Natural killer cell (primary cell): ENCODE results near the gene HTR6. TPM values are rescaled to one million over a fixed set of nuclear protein-coding genes. Genes with fewer than 3 reads are reported as not detected.
A peak's percentile ranks its signal among the peaks of the same experiment; 100 is the strongest.

Experiments
- ATAC-seq, 3 donors: fragments of 150-1000 bp in 2 of 3; fragments of 200-7000 bp in 1 of 3; cut with Tn5 transposase; 1 replicate in 1 of 3; 2 replicates in 2 of 3; pipeline ENCODE4 v1.10.0; 2021; ENCODE audit warnings: mild to moderate bottlenecking in 2 of 3, moderate library complexity in 2 of 3
- DNase-seq, 2 donors: peaks; one replicate each; pipeline versions ENCODE4 v3.0.0 to v3.0.0-alpha.2; 2013 to 2021; ENCODE audit warnings: mixed read lengths in 1 of 2
- H3K27ac ChIP-seq: one replicate; pipeline ENCODE4 v1.5.1; 2013; ENCODE audit warnings: mild to moderate bottlenecking, low read length
- H3K27me3 ChIP-seq: one replicate; pipeline ENCODE4 v1.6.1; 2013; ENCODE audit warnings: low read length; ENCODE audit not compliant: control insufficient read depth, insufficient read depth
- H3K36me3 ChIP-seq: one replicate; pipeline ENCODE4 v1.6.1; 2013; ENCODE audit warnings: low read length; ENCODE audit not compliant: control insufficient read depth, insufficient read depth
- H3K4me1 ChIP-seq: one replicate; pipeline ENCODE4 v1.6.1; 2013; ENCODE audit warnings: low read length; ENCODE audit not compliant: control insufficient read depth, insufficient read depth
- H3K4me3 ChIP-seq: one replicate; pipeline ENCODE4 v1.5.1; 2013; ENCODE audit warnings: low read length
- H3K9me3 ChIP-seq: one replicate; pipeline ENCODE4 v1.6.1; 2013; ENCODE audit warnings: low read length; ENCODE audit not compliant: control insufficient read depth, insufficient read depth
- H3K27ac Mint-ChIP-seq, 2 donors: one replicate each; pipeline ENCODE4 v1.8.0; 2022; ENCODE audit warnings: mild to moderate bottlenecking in 2 of 2, mixed read lengths in 2 of 2, moderate library complexity in 1 of 2
- H3K27me3 Mint-ChIP-seq, 2 donors: one replicate each; pipeline ENCODE4 v1.8.0; 2022; ENCODE audit warnings: low read depth in 2 of 2, mixed read lengths in 2 of 2
- H3K36me3 Mint-ChIP-seq: one replicate; pipeline ENCODE4 v1.8.0; 2022; ENCODE audit warnings: mixed read lengths
- H3K4me1 Mint-ChIP-seq, 2 donors: one replicate each; pipeline ENCODE4 v1.8.0; 2022; ENCODE audit warnings: mixed read lengths in 2 of 2
- H3K4me3 Mint-ChIP-seq: one replicate; pipeline ENCODE4 v1.8.0; 2022; ENCODE audit warnings: mild to moderate bottlenecking, moderate library complexity, mixed read lengths
- H3K9me3 Mint-ChIP-seq, 2 donors: one replicate each; pipeline ENCODE4 v1.8.0; 2022; ENCODE audit warnings: mixed read lengths in 2 of 2
- WGBS: methylation state at CpG from one replicate; pipeline ENCODE4 v1.1.7; 2013; ENCODE audit warnings: missing lambda C conversion rate; ENCODE audit not compliant: insufficient coverage; 5-methylcytosine and 5-hydroxymethylcytosine counted together
- intact Hi-C: fragments of 100-400 bp; cut with micrococcal nuclease; formaldehyde crosslinking; loops from one replicate; pipeline ENCODE4 v1.14.2; 2022
- total RNA-seq, 4 donors: library from RNA; stranded (reverse); fragments of 120-200 nt in 1 of 4; gene quantifications; one replicate each; pipeline versions ENCODE4 v1.2.3 to v1.2.4, GENCODE V29; 2013 to 2022
- TF ChIP-seq, protein P1 (sequence below): fragments of 200-600 bp; IDR thresholded peaks from one replicate; pipeline ENCODE4 v1.8.0; 2022; ENCODE audit warnings: antibody characterized with exemption

Gene HTR6
- total RNA-seq, 3 donors from 2014 or later (not counting 1 experiment from before 2014, with no cell fraction given): 0.18 TPM; not detected in 2

DNA sequence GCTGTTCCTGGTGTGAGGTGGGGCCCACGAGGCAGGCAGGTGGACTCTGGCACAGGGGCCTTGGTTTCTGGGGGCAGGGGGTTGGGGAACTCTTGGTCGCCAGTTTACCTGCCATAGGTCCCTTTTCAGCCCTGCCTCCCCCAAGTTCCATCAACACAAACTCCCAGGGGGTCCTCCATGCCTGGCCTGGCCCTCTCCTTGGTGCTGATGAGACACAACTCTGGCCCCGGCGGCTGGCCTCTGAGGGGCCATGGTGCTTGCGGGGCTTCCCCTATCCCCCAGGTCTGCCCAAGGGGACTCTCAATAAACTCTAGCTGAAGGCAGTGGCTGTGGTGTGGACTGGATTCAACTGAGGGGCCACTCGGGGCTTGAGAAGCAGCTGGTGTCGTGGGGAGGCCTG, 16.0 kb downstream of the HTR6 start:
- DNase-seq (no peak), ATAC-seq (no peak)
- Histone ChIP-seq H3K36me3 (no peaks in the 10 kb centered on the region), H3K4me3 (no peak overlapping the region), H3K27ac (no peak overlapping the region), H3K9me3 (no peaks in the 10 kb centered on the region), H3K4me1 (no peaks in the 10 kb centered on the region), H3K27me3 (no peaks in the 10 kb centered on the region)
- Mint-ChIP-seq H3K27ac (no peak overlapping the region), H3K27me3 (peaks cover 2 to 12% of the 10 kb centered on the region in 2 donors), H3K4me1 (no peaks in the 10 kb centered on the region), H3K4me3 (no peak overlapping the region), H3K36me3 (no peaks in the 10 kb centered on the region), H3K9me3 (no peaks in the 10 kb centered on the region)
- TF ChIP-seq, protein P1, sequence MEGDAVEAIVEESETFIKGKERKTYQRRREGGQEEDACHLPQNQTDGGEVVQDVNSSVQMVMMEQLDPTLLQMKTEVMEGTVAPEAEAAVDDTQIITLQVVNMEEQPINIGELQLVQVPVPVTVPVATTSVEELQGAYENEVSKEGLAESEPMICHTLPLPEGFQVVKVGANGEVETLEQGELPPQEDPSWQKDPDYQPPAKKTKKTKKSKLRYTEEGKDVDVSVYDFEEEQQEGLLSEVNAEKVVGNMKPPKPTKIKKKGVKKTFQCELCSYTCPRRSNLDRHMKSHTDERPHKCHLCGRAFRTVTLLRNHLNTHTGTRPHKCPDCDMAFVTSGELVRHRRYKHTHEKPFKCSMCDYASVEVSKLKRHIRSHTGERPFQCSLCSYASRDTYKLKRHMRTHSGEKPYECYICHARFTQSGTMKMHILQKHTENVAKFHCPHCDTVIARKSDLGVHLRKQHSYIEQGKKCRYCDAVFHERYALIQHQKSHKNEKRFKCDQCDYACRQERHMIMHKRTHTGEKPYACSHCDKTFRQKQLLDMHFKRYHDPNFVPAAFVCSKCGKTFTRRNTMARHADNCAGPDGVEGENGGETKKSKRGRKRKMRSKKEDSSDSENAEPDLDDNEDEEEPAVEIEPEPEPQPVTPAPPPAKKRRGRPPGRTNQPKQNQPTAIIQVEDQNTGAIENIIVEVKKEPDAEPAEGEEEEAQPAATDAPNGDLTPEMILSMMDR: no peak
- intact Hi-C loops: no loop called here
- 89% methylated on average over 7 of the region's 7 CpGs for WGBS

DNA sequence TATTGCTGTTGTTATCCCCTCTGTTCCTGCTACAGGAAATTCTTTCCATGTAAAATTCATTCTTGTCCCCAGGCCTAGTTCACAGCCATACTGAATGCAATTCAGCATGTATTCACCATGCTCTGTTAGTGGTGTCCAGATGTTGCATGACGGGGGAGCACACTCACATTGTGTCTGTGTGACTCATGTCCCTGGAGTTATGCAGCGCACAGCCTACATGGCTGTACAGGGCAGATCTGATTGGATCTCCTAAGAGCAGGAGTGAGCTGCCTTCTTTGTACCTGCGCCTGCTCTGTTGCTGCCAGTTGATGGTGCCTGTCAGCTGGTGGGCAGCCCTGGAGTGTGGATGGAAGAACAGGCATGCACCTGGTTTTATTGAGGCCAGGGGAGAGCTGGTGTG, 17.6 kb downstream of the HTR6 start:
- Mint-ChIP-seq H3K36me3 (no peaks in the 10 kb centered on the region), H3K27me3 (no peaks in the 10 kb centered on the region), H3K27ac (no peak overlapping the region), H3K4me1 (peaks cover under 1 to 2% of the 10 kb centered on the region in 2 donors), H3K4me3 (no peak overlapping the region), H3K9me3 (no peaks in the 10 kb centered on the region)
- H3K4me3 ChIP-seq: no peak overlapping the region
- H3K4me1 ChIP-seq: peaks cover 4% of the 10 kb centered on the region
- no peak overlapping the region for H3K27ac ChIP-seq
- DNase-seq (no peak), ATAC-seq (no peak)
- TF ChIP-seq, protein P1: no peak
- peaks cover under 1% of the 10 kb centered on the region for H3K36me3 ChIP-seq
- no peaks in the 10 kb centered on the region for H3K9me3 ChIP-seq
- H3K27me3 ChIP-seq: no peaks in the 10 kb centered on the region
- WGBS: 93% methylated on average over 3 of the region's 3 CpGs
- intact Hi-C loops: no loop called here

DNA sequence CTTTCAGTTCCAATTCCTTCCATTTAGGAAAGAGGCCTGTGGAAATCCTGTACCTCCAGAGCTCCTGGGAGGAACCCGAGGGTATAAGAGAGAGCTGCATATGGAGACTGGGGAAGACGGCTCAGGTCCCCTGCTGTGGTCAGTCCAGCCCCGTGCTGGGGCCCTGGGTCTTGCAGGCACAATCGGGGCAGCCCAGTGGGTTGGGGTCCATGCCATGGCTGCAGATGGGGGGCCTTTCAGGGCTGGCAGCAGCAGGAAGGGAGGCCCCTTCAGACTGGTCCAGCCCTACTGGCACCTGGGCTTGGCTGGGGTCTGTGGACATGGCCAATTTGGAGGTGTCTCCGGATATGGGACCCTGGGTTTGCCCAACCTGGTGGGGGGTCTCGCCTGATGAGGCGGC, 18.2 kb downstream of the HTR6 start:
- no peak for DNase-seq
- Mint-ChIP-seq H3K9me3 (no peaks in the 10 kb centered on the region), H3K4me1 (peaks cover 7 to 8% of the 10 kb centered on the region in 2 donors), H3K27ac (no peak overlapping the region), H3K27me3 (no peaks in the 10 kb centered on the region), H3K36me3 (no peaks in the 10 kb centered on the region), H3K4me3 (no peak overlapping the region)
- no peak overlapping the region for H3K4me3 ChIP-seq
- TF ChIP-seq, protein P1: no peak
- no peak overlapping the region for H3K27ac ChIP-seq
- peaks cover 11% of the 10 kb centered on the region for H3K4me1 ChIP-seq
- ATAC-seq: peak in 1 of 3 donors; percentile 18
- 97% methylated on average over 7 of the region's 7 CpGs for WGBS
- intact Hi-C loops: no loop called here
- H3K9me3 ChIP-seq: no peaks in the 10 kb centered on the region
- H3K27me3 ChIP-seq: no peaks in the 10 kb centered on the region
- peaks cover 2% of the 10 kb centered on the region for H3K36me3 ChIP-seq

DNA sequence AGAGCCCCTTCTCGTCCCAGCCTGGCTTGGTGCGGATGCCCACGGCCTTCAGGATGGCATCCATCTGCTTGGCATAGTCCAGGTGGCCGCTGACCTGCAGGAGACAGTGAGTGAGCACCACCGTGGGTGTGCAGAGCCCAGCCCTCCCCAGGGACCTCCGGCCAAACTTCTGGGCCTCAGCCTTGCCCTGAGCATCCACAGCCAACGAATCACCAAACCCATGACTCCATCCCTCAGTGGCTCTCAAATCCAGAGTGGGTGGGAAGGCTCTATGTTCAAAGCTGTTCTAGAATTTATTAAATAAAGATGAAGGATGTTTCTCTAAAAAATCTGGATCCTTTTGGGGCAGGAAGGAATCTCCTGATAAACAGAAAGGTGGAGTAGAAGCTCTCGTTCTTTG, 18.7 kb downstream of the HTR6 start:
- no peaks in the 10 kb centered on the region for H3K27me3 Mint-ChIP-seq

More for the DNA sequence above, 18.7 kb downstream of the HTR6 start:
- no peaks in the 10 kb centered on the region for H3K36me3 Mint-ChIP-seq
- Histone ChIP-seq H3K27me3 (no peaks in the 10 kb centered on the region), H3K4me1 (peaks cover 15% of the 10 kb centered on the region), H3K4me3 (no peak overlapping the region), H3K9me3 (no peaks in the 10 kb centered on the region), H3K36me3 (peaks cover 2% of the 10 kb centered on the region), H3K27ac (no peak overlapping the region)
- no peak for ATAC-seq
- no peak overlapping the region for H3K27ac Mint-ChIP-seq
- no peak overlapping the region for H3K4me3 Mint-ChIP-seq
- TF ChIP-seq, protein P1: no peak
- no peaks in the 10 kb centered on the region for H3K9me3 Mint-ChIP-seq
- intact Hi-C loops: no loop called here
- no peak for DNase-seq
- 93% methylated on average over 6 of the region's 8 CpGs for WGBS
- peaks cover 11 to 12% of the 10 kb centered on the region in 2 donors for H3K4me1 Mint-ChIP-seq
